Left renal pelvis (tissue), 4 donors: Measurements from ENCODE around the gene HTR7. TPM values are rescaled to one million over a fixed set of nuclear protein-coding genes. Genes with fewer than 3 reads are reported as not detected.
A peak's percentile ranks its signal among the peaks of the same experiment; 100 is the strongest.

Source experiments
- DNase-seq, 4 donors: peaks; one replicate each; pipeline ENCODE4 v3.0.0-alpha.2; 2013; ENCODE audit warnings: low read depth in 4 of 4, low spot score in 3 of 4
- polyA plus RNA-seq, 4 donors: library from polyadenylated mRNA; unstranded; fragments of 120-200 nt; gene quantifications; one replicate each; pipeline ENCODE4 v1.2.1, GENCODE V29; 2013; ENCODE audit not compliant: insufficient read length in 4 of 4

Gene HTR7
- polyA plus RNA-seq, 4 donors: 0.23 to 3.1 (median 0.90) TPM

DNA sequence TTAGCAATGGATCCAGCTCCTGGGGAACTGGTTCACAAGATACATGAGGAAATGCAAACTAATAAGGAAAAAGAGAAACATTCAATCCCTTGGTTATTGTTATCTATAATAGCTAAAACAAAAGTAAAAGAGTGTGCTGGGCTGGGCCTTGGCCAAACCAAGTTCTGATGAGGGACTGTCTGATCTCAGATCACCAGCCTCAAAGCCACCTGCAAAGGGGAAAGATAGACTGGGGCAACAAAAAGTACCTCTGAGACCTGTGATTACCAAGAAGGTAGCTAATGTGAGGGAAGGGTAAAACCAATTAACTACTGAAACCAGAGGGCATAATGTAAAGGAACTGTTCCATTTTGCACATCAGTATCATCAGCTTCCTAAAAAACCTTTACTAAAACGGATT, 51.2 kb downstream of the HTR7 start:
- DNase-seq: no peak

DNA sequence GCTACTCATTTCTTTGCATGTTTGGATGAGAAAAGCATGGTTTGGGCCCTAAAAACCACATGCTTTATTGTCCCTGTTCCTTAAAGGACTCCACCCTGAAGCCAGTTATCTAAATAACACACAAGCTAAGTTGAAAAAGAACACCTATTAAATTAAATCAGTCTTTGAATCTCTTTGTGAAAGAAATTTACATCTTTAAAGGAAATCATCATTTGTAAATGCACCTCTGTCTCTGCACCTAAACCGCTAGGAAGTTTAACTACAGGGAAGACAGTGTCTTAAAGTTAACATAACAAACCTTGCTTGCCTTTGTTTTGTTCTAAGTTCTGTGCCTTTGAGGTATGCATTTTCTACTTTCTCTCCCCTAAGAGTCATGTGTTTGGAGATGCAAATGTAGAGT, 52.6 kb downstream of the HTR7 start:
- no peak for DNase-seq

DNA sequence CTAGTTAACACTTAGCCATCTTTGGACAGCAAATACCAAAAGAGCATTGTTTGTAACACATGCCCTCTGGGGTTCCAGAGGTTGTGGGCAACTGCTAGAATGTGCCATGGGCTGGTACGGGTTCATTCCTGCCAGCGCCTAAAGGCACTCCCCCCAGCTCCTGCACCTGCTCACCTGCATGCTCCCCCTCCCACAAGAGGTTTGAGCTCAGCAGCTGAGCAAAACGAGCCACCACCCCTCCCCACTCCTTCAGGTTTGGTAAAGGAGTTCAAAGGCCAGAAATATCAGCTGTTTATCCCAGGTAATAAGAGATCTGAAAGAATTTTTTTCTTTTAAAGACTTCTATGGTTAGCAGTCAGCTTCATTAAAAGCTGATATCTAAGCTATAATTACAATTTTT, 53.5 kb downstream of the HTR7 start:
- DNase-seq: no peak

DNA sequence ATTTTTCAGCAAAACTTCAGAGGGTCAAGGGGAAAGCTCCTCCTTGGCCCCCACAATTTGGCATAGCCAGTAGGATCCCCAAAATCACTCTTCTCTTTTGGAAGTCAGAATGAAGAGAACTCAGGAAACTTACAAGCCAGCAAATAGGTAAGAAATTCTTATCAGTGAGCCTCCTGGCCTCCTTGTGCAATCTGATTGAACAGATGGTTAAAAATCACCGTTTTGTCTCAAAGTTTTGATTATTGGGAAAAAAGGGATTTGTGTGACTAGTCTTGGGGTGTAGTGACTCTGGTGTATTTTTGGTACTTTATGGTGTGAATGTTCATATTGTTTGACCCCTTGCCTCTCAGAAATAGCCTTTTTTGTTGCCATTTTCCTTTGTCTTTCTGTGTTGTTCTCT, 56.2 kb downstream of the HTR7 start:
- no peak for DNase-seq

DNA sequence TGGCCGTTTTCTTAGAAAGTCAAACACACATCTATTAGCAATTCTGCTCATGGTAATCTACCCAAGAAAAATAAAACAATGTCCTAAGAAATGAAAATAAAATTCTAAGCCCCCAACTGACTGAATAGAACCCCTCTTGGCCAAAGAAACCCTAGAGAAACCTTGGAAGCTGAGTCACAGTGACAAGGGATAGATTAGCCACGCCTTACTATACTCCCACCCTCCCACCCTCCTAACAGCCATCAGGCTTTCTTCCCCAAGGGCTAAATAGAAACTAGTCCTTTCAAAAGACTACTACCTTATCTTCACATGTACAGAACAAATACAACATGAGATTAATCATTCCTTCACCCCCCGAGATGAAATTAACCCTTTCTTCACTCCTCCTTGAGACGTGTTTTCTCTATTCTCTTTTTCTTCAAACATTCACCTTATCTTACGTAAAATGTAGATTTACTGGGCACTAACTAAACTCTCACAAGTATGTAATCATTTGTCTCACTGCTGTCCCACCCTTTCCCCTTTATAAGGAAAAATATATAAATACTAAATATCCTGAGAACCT, 57.5 kb downstream of the HTR7 start:
- no peak for DNase-seq

DNA sequence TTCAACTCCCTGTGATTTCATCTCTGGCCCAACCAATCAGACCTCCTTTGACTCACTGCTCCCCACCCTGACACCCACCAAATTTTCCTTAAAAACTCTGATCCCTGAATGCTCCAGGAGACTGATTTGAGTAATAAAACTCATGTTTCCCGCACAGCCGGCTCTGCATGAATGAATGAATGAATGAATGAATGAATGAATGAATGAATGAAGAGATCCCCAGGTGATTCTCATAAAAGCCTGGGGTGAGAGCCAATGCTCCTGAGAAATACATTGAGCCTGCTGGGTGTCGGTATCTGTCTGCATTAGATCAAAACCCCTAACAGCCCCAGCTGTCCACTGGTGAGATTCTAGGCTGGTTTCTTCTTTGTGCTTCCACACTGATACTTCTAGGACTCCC, 58.7 kb downstream of the HTR7 start:
- no peak for DNase-seq

DNA sequence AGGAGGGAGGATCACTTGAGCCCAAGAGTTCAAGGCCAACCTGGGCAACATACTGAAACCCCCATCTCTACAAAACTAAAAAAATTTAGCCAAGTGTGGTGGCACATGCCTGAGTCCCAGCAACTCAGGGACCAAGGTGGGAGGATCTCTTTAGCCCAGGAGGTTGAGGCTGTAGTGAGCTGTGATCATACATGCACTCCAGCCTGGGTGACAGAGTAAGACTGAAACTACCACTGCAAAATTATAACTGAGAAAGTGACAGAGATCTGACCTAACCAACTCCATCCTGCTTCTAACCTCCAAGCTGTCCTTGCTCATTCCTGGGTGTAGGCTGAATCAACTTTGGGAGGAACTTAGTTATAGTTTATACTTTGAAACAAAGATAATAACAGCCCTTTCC, 59.4 kb downstream of the HTR7 start:
- no peak for DNase-seq

DNA sequence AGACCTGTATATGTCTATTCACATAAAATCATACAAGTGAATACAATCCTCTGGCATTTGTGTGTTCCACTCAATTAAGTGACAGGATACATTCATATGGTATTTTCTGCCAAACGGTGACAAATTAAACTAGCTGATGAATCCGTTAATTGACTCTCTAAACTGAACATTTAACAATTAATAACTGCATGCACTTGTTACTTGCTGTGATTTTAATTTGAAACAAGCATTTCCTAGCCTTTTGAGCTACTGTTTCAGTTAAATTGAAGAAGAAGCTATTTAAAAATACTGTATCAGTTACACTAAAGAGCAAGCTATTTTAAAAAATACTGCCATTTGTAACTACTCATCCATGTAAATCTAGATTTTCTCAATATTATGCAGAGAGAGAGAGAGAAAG, 67.4 kb downstream of the HTR7 start:
- no peak for DNase-seq

DNA sequence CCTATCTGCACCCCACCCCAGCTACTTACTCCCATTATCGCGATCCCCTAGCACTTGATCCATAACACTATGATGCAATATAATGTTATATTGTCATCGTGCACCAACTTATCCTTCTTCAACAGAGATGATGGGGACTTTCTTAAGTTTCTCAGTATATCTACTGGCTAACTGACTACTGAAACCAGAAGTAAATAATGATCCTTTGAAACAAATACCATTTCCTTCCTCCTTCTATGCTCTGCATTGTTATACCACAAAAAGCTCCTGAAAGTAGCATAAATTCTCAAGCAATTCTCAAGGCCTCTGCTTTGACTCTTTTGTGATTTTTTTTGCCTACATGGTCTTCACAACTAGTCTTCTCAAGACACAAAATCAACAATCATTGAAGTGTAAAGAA, 68.9 kb downstream of the HTR7 start:
- DNase-seq: no peak

DNA sequence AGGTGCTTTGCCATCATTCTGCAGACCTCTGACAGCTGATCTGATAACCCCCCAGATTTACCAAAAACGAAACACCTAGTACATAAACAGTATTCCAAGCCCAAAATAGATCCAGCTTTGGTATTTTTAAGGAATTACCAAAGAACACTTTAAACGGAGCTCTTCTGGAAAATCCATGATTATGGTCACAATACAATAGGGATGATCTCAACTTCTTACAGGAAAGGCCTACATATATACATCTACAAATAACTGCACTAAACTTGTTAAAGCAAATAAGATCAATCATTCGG, 69.7 kb downstream of the HTR7 start:
- no peak for DNase-seq

DNA sequence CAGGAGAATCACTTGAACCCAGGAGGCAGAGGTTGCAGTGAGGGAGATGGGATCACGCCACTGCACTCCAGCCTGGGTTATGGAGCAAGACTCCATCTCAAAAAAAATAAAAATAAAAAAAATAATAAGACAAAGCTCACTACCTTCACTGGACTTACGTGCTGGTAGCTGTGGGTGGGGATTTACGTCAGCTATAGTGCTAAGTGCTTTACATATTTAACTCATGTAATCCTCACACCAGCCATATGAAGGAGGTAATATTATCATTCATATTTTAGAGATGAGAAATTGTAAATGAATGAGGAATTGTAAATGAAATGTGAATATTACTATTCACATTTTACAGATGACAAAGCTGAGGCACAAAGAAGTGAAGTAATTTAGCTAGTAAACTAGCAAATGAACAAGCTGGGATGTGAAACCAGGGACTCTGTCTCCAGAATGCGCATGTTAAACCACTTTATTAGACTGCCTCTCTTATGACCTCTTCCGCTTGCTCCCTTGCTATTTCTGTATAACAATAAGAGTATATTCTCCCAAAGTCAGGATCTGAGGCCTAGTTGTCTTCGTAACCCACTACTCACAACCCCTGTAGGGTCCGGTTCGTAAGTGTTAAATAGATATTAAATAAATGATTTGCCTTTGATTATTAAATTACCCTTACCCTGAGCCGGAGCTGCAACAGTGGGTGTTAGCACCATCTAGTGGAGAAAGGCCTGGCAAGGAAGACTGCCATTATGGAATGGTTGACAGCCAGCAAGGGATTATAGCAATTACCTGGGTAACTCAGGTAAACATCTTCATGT, 70.2 kb downstream of the HTR7 start:
- DNase-seq: peak in 1 of 4 donors; percentile 4

DNA sequence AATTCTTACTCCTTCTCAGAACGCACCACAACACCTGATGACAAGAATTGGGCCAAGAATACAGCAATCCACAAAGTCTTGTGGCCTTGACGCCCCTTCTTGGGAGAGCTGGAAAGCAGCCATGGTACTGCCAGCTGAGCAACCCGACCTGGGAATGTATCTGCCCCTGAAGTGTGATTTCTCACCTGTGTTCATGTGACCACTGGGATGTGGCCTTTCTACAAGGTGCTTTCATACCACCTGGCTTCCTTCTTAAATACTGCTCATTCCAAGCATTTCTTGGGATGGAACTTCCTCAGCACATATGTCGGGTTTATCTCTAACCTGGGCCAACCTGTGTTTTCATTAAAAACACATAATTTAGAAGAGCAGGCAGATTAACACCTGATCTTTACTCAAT, 72.1 kb downstream of the HTR7 start:
- no peak for DNase-seq

DNA sequence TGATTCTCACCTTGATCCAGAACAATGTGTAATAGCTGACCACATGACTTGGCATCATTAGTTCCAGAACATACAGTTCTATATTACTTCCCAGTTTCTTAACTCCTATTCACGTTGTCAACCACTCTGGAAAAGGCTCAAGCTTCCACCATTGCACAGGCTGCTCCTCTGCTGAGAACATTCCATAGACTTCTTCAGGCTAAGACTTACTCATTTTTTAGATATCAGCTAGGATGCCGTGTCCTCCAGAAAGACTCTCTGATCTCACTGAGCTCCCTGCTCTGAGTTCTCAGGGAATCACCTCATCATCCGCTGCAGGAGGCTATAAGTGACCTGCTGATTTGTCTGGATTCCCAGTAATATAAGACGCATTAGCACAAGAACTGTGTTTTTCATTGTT, 73.1 kb downstream of the HTR7 start:
- no peak for DNase-seq

DNA sequence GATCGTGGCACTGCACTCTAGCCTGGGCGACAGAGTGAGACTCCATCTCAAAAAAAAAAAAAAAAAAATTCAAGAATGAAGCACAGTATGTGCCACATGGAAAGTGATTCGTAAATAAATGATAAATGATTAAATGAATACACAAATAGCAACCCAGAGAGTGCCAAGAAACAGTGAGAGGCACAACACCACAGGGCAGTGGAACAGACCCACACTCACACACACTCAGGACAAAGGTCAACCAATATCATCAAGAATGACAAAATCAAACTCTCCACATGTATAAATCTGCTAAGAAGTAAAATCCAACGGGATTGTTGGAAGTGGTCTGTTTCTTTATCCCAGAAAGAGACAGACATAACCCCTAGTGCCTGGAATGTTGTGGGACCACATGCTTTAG, 77.4 kb downstream of the HTR7 start:
- DNase-seq: no peak

DNA sequence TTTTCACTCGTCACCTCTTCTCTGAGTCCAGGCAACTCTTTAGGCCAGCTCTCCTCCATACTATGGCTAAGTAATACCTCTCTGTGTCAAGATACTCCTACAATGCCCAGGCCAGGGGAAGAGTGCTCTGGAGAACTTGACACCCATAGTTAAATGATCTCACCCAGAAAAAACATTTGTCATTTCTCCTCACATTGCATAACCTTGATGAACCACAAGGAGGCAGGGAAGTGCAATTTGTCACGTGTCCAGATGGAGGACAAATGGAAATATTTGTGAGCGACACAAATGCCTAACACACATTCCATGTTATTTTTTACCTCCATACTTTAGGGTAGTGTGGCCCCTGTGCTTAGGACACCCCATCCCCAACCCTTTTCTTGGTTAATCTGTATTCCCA, 78.3 kb downstream of the HTR7 start:
- DNase-seq: no peak

DNA sequence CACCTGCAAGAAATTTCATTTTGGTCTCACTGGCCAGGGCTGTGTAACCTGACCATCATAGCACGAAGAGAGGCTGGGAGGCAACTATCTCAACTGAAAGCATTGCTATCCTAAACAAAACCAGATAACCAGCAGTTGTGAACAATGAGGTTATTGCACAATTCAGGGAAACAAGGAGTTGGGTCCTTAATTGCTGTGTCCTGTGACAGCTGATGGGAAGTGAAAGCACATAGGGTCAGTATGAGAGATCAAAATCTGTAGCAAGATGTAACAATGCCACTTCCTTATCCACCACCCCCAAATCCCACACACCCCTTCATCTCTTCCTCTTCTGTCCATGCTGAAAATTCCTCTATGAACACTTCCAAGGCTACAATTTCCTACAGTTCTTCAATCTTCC, 80.2 kb downstream of the HTR7 start:
- no peak for DNase-seq

DNA sequence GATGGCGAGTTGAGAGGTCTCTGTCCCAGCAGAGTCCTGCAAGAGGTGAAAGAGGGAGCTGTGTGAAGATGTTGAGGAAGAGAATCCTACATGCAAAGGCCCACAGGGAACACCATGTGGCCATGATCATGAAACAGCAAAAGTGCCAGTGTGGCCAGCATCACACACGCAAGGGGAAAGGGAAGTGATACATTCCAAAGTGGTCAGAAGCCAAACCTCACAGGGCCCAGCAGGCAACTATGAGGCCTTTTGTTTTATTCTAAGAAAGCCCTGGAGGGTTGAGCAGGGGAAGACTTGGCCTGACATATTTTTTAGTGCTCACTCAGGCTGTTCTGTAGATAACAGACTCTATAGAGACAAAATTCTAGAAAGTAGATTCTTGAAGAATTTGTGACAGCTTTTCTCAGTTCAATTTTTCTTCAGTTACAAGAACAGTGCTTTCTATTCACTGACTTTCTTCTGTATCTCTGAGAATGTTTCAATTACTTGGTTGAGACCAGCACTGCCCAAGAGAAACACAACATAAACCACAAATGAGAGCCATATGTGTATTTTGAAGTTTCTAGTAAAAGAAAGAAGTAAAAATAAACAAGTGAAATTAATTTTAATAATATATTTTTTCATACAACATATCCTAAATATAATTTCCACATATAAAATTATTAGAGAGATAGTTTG, 82.3 kb downstream of the HTR7 start:
- DNase-seq: no peak

DNA sequence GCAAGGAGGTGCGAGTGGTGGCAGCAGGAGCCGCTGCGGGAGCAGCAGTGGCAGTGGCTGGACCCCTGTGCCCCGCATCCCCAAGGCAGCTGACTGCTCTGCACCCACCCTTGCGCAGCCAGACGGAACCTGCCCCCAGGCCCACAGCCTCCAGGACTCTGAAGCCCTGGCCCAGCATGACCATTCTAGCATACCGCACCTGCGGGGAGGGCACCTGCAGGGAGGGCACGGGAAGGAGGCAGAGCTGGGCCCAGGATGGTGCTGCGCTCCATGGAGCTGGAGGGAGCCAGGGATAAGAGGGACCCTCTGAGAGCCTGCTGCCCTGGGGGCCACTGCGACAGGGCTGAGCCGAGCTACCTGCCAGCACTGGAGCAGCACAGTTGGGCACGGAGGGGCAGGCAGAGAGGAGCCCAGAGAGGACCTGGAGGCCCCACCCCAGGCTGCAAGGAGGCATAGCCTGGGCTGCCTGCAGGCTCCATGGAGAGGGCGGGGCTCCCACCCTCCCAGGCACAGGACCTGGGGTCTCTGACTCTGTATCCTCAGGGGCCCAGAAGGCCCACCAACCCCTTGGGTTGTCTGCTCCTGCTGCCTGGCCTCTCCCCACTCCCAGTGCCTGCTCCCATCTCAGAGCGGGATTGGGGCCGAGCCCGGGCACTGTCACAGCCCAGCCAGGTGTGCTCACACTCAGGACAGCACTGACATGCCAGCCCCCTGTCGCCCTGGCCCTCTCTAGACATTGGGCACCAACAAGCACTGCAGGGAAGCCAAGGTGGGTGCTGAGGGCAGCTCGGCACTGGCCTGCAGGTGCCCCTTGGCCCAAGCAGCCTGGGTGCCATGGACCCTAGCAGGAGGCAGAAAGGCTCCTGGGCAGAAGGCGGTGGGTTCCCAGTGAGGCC, 87.6 kb downstream of the HTR7 start:
- DNase-seq: no peak

DNA sequence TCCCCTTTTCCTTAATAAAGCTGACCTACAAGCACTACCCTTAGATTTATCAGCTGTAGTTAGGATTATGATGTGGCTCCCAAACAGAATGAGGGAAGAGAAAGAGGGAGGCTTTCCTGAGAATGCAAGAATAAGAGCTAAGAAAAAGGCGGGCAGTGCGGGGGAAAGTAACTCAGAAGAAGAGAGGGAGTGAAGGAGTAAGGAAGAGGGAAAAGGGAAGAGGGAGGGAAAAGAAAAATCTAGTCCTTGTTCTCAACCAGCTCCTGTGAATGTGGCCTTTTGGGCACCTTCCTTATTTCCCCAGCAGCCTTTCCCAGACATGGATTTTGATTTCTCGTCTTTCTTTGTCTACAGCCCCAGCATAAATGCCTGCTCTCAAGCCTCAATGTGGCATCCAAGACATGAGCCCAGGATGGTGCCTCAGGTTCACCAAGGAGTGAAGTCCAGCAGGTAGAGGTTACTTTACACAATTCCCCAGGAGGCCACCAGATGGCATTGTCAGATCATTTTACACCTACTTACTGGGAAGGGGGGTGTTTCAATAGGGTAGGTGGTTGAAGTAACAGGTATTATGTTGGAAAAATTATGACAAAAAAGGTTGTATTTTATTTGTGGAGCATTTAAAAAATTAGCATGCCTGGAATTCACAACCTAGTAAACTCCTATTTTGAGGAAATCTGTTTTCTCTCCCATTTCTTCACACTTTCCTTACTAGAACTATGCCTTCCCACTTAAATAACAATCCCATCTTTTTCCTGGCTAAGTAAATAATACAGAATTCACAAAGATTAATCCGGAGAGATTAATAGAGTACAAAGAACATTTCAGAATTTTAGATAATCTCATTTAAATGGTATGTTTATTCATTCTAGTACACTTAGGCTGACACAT, 106.5 kb downstream of the HTR7 start:
- DNase-seq: peak in 1 of 4 donors; percentile 11

DNA sequence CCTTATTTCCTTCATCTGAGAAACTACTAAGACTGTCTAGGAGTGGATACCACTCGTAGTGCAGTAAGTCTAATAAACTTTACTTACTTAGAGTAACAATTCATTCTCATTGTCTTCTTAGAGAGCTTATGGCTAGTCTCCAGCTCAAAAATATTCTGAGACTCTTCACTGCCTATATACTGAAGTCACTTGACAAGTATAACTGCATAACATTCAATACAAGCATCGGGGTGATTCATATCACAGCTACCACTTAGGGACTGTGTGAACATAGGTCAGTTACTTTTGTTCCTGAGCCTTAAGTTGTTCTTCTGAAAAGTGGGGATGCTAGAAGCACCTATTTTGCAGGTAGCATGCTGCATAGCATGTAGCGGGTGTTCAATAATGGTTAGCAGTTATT, 111.0 kb downstream of the HTR7 start:
- no peak for DNase-seq
